Sigmoid colon (tissue), 7 donors: ENCODE results near the gene TBC1D16. TPM values are rescaled to one million over a fixed set of nuclear protein-coding genes. Genes with fewer than 3 reads are reported as not detected.

ENCODE experiments used
- DNase-seq: peaks from one replicate; pipeline ENCODE4 v3.0.0-alpha.2; 2019
- H3K27ac ChIP-seq, 4 donors: fragments of 200-600 bp; sonication (generic); one replicate each; pipeline ENCODE4 v1.5.1; 2016 to 2019; ENCODE audit warnings: mild to moderate bottlenecking in 1 of 4
- H3K27me3 ChIP-seq, 3 donors: fragments of 200-600 bp; sonication (generic); one replicate each; pipeline ENCODE4 v1.5.1; 2019; ENCODE audit warnings: mild to moderate bottlenecking in 1 of 3
- H3K36me3 ChIP-seq, 4 donors: fragments of 200-600 bp; sonication (generic); one replicate each; pipeline ENCODE4 v1.5.1; 2016 to 2019
- H3K4me1 ChIP-seq, 4 donors: fragments of 200-600 bp; sonication (generic); one replicate each; pipeline ENCODE4 v1.5.1; 2017 to 2019
- H3K4me3 ChIP-seq, 4 donors: fragments of 200-600 bp; sonication (generic); one replicate each; pipeline ENCODE4 v1.5.1; 2017 to 2019; ENCODE audit warnings: mild to moderate bottlenecking in 2 of 4, moderate library complexity in 1 of 4
- H3K9me3 ChIP-seq, 4 donors: fragments of 200-600 bp in 3 of 4; sonication (generic) in 3 of 4; one replicate each; pipeline versions ENCODE4 v1.5.1 to v1.6.1; 2013 to 2019
- EP300 ChIP-seq, 4 donors: sonication (generic); formaldehyde crosslinking; IDR thresholded peaks; one replicate each; pipeline ENCODE4 v1.6.1; 2017; ENCODE audit warnings: antibody characterized with exemption in 4 of 4
- POLR2A ChIP-seq, 2 donors: fragments of 450-650 bp; IDR thresholded peaks; one replicate each; pipeline ENCODE4 v1.6.1; 2016; ENCODE audit warnings: antibody characterized with exemption in 2 of 2, mild to moderate bottlenecking in 2 of 2, moderate library complexity in 2 of 2
- POLR2AphosphoS5 ChIP-seq, 4 donors: sonication (generic); formaldehyde crosslinking; IDR thresholded peaks; one replicate each; pipeline ENCODE4 v1.6.1; 2017; ENCODE audit warnings: antibody characterized with exemption in 4 of 4
- WGBS, 2 donors: extraction: QIAGEN DNeasy Blood & Tissue Kit; methylation state at CpG; one replicate each; pipeline ENCODE4 v1.1.7; 2013; 5-methylcytosine and 5-hydroxymethylcytosine counted together
- intact Hi-C: fragments of 100-400 bp; cut with DNase I; formaldehyde crosslinking; loops from one replicate; pipeline ENCODE4 v1.15.1; 2023
- polyA plus RNA-seq, 3 donors: library from polyadenylated mRNA; stranded (reverse); fragments of 200-250 nt; gene quantifications; one replicate each; pipeline ENCODE4 v1.2.3, GENCODE V29; 2013
- total RNA-seq, 4 donors: library from RNA; depleted of rRNA; stranded (reverse); fragments of >200 nt; gene quantifications; one replicate each; pipeline ENCODE4 v1.1.0, GENCODE V29; 2016
- TF ChIP-seq, protein P1 (sequence below), 4 experiments: fragments of 450-650 bp in 3 of 4; fragments of 200-600 bp in 1 of 4; IDR thresholded peaks; one replicate each; pipeline ENCODE4 v1.5.1; 2016 to 2019; ENCODE audit warnings: antibody characterized with exemption in 4 of 4, mild to moderate bottlenecking in 3 of 4, moderate library complexity in 2 of 4
- donor health status: healthy with polysubstance abuse.
- donor health status: Bipolar disorder and iron deficiency.
- donor health status: healthy.

The TBC1D16 gene
- total and polyA plus RNA-seq, 7 donors: 3.6 to 21.9 (median 15.7) TPM

DNA sequence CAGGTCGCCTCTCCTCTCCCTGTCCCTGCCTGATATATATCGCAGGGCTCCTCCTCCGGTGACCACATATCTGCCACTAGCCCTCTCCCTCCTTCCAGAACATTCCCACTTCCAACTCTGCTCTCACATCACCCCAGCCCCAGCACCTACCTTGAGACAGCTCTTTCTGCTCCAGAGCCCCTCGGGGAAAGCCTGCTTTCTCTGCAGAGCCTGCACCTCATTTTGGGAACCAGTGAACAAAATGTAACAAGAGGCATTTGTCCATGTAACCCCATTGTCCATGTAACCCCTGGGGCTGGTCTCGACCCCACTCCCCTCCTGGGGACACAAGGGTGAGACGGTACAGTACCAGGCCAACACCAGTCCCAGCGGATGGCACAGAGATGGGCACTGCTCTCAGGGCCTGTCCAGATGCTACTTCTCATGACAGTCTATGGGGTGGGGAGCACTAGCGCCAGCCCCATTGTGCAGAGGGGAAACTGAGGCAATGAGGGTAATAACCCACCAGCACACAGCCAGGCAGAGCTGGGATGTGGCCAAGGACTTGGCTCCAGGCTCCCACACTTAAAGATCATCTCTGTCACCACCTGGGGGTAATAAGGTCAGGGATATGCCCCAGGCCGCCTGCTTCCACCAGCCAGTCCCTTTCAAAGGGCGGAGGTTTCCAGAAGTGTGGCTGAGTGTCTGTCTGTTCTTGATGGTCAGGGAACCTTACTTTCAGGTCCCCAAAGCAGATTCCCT lies 42.9 kb downstream of the TBC1D16 start:
- intact Hi-C loops: loop anchor here (2.0 kb wide), 2 partner anchors 42 to 204 kb away; no protein-coding TSS in a partner anchor
- TF ChIP-seq POLR2AphosphoS5 (IDR thresholded peaks at IDR 0.05) (no peak), POLR2A (IDR thresholded peaks at IDR 0.05) (no peak), EP300 (IDR thresholded peaks at IDR 0.05) (no peak)
- 51 to 74% methylated on average over 10 of the region's 10 CpGs for WGBS, 2 donors
- H3K27ac ChIP-seq: peak overlapping the region in 3 of 4 donors; percentile 12 to 71 (median 34)
- H3K27me3 ChIP-seq: no peaks in the 10 kb centered on the region
- no peaks in the 10 kb centered on the region for H3K36me3 ChIP-seq
- no peaks in the 10 kb centered on the region for H3K9me3 ChIP-seq
- peak overlapping the region in 2 of 4 donors; percentile 43 to 56 for H3K4me3 ChIP-seq
- no peak for DNase-seq
- H3K4me1 ChIP-seq: peaks cover 3 to 50% (median 42%) of the 10 kb centered on the region in 4 donors

GRCh38 chr17:79991924-79992648 lies 43.6 kb downstream of the TBC1D16 start:
- no peaks in the 10 kb centered on the region for H3K9me3 ChIP-seq
- 3 to 13% methylated on average over 44 of the region's 44 CpGs for WGBS, 2 donors
- H3K36me3 ChIP-seq: no peaks in the 10 kb centered on the region
- TF ChIP-seq, protein P1, sequence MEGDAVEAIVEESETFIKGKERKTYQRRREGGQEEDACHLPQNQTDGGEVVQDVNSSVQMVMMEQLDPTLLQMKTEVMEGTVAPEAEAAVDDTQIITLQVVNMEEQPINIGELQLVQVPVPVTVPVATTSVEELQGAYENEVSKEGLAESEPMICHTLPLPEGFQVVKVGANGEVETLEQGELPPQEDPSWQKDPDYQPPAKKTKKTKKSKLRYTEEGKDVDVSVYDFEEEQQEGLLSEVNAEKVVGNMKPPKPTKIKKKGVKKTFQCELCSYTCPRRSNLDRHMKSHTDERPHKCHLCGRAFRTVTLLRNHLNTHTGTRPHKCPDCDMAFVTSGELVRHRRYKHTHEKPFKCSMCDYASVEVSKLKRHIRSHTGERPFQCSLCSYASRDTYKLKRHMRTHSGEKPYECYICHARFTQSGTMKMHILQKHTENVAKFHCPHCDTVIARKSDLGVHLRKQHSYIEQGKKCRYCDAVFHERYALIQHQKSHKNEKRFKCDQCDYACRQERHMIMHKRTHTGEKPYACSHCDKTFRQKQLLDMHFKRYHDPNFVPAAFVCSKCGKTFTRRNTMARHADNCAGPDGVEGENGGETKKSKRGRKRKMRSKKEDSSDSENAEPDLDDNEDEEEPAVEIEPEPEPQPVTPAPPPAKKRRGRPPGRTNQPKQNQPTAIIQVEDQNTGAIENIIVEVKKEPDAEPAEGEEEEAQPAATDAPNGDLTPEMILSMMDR (IDR thresholded peaks at IDR 0.05): peak in 1 of 4 experiments; percentile 33
- TF ChIP-seq POLR2A (IDR thresholded peaks at IDR 0.05): no peak
- peak in 1 of 4 donors; percentile 33 for TF ChIP-seq POLR2AphosphoS5 (IDR thresholded peaks at IDR 0.05)
- peak overlapping the region; percentile 4 to 71 (median 23) for H3K27ac ChIP-seq
- intact Hi-C loops: loop anchor here (2.0 kb wide), 4 partner anchors 41 to 249 kb away; no protein-coding TSS in a partner anchor
- peaks cover 3 to 58% (median 49%) of the 10 kb centered on the region in 4 donors for H3K4me1 ChIP-seq
- no peak for DNase-seq
- H3K4me3 ChIP-seq: peak overlapping the region; percentile 33 to 56 (median 38)
- no peaks in the 10 kb centered on the region for H3K27me3 ChIP-seq

- Histone ChIP-seq H3K4me3 (peak overlapping the region; percentile 33 to 56 (median 38)), H3K27me3 (no peaks in the 10 kb centered on the region), H3K9me3 (no peaks in the 10 kb centered on the region), H3K4me1 (peaks cover 3 to 65% (median 56%) of the 10 kb centered on the region in 4 donors), H3K36me3 (no peaks in the 10 kb centered on the region), H3K27ac (peak overlapping the region in 3 of 4 donors; percentile 12 to 71 (median 34))
- peak; percentile 91 for DNase-seq
- TF ChIP-seq POLR2A (IDR thresholded peaks at IDR 0.05) (no peak), POLR2AphosphoS5 (IDR thresholded peaks at IDR 0.05) (peak in 2 of 4 donors; percentile 15 to 19)
- TF ChIP-seq, protein P1 (IDR thresholded peaks at IDR 0.05): peak in 1 of 4 experiments; percentile 73
- 19 to 29% methylated on average over 29 to 30 of the region's 30 CpGs for WGBS, 2 donors
- intact Hi-C loops: loop anchor here (2.0 kb wide), 2 partner anchors 147 to 249 kb away; no protein-coding TSS in a partner anchor
Observed at GRCh38 chr17:79991140-79991923, 44.3 kb downstream of the TBC1D16 start.

- H3K27ac ChIP-seq: peak overlapping the region in 1 of 4 donors; percentile 24
- no peak for DNase-seq
- H3K4me1 ChIP-seq: peaks cover 3 to 66% (median 57%) of the 10 kb centered on the region in 4 donors
- H3K4me3 ChIP-seq: no peak overlapping the region
- 80 to 90% methylated on average over 17 of the region's 17 CpGs for WGBS, 2 donors
- TF ChIP-seq, protein P1 (IDR thresholded peaks at IDR 0.05): no peak
- TF ChIP-seq POLR2A (IDR thresholded peaks at IDR 0.05) (no peak), POLR2AphosphoS5 (IDR thresholded peaks at IDR 0.05) (no peak), EP300 (IDR thresholded peaks at IDR 0.05) (no peak)
- no peaks in the 10 kb centered on the region for H3K36me3 ChIP-seq
- no peaks in the 10 kb centered on the region for H3K27me3 ChIP-seq
- intact Hi-C loops: loop anchor here (2.0 kb wide), 2 partner anchors 146 to 248 kb away; no protein-coding TSS in a partner anchor
- no peaks in the 10 kb centered on the region for H3K9me3 ChIP-seq
Observed at GRCh38 chr17:79990704-79991103, 45.0 kb downstream of the TBC1D16 start.
